ENCODE results near the gene KRT28. TPM values are rescaled to one million over a fixed set of nuclear protein-coding genes. Genes with fewer than 3 reads are reported as not detected.

KRT28 gene
- total and polyA plus RNA-seq, 2 experiments from 2014 or later = not detected

DNA sequence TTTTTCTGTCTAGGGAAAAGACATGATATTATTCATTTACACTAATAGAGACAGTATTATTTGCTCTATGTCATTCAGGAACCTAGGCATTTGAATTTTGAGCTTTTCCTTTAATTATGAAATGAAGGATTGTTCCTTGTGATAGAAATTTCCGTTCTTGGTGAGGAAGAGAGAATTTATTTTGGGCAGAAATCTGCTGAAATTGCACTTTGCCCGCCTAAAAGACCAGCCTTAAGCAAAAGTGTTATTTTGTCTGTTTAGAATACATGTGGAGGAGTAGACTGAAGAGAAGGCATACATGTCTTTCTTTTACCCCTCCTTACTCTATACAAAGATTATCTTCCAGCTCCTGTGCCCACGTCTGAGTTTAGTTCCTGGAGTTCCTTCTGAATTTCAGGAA, 39.4 kb upstream of the KRT28 start (continued):
- TF ChIP-seq, protein P1, sequence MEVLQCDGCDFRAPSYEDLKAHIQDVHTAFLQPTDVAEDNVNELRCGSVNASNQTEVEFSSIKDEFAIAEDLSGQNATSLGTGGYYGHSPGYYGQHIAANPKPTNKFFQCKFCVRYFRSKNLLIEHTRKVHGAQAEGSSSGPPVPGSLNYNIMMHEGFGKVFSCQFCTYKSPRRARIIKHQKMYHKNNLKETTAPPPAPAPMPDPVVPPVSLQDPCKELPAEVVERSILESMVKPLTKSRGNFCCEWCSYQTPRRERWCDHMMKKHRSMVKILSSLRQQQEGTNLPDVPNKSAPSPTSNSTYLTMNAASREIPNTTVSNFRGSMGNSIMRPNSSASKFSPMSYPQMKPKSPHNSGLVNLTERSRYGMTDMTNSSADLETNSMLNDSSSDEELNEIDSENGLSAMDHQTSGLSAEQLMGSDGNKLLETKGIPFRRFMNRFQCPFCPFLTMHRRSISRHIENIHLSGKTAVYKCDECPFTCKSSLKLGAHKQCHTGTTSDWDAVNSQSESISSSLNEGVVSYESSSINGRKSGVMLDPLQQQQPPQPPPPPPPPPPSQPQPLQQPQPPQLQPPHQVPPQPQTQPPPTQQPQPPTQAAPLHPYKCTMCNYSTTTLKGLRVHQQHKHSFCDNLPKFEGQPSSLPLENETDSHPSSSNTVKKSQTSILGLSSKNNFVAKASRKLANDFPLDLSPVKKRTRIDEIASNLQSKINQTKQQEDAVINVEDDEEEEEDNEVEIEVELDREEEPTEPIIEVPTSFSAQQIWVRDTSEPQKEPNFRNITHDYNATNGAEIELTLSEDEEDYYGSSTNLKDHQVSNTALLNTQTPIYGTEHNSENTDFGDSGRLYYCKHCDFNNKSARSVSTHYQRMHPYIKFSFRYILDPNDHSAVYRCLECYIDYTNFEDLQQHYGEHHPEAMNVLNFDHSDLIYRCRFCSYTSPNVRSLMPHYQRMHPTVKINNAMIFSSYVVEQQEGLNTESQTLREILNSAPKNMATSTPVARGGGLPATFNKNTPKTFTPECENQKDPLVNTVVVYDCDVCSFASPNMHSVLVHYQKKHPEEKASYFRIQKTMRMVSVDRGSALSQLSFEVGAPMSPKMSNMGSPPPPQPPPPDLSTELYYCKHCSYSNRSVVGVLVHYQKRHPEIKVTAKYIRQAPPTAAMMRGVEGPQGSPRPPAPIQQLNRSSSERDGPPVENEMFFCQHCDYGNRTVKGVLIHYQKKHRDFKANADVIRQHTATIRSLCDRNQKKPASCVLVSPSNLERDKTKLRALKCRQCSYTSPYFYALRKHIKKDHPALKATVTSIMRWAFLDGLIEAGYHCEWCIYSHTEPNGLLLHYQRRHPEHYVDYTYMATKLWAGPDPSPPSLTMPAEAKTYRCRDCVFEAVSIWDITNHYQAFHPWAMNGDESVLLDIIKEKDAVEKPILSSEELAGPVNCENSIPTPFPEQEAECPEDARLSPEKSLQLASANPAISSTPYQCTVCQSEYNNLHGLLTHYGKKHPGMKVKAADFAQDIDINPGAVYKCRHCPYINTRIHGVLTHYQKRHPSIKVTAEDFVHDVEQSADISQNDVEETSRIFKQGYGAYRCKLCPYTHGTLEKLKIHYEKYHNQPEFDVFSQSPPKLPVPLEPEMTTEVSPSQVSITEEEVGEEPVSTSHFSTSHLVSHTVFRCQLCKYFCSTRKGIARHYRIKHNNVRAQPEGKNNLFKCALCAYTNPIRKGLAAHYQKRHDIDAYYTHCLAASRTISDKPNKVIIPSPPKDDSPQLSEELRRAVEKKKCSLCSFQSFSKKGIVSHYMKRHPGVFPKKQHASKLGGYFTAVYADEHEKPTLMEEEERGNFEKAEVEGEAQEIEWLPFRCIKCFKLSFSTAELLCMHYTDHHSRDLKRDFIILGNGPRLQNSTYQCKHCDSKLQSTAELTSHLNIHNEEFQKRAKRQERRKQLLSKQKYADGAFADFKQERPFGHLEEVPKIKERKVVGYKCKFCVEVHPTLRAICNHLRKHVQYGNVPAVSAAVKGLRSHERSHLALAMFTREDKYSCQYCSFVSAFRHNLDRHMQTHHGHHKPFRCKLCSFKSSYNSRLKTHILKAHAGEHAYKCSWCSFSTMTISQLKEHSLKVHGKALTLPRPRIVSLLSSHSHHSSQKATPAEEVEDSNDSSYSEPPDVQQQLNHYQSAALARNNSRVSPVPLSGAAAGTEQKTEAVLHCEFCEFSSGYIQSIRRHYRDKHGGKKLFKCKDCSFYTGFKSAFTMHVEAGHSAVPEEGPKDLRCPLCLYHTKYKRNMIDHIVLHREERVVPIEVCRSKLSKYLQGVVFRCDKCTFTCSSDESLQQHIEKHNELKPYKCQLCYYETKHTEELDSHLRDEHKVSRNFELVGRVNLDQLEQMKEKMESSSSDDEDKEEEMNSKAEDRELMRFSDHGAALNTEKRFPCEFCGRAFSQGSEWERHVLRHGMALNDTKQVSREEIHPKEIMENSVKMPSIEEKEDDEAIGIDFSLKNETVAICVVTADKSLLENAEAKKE (CRISPR knock-in tag; IDR thresholded peaks at IDR 0.05) = no peak
- TF ChIP-seq NANOG (IDR thresholded peaks at IDR 0.05; ENCODE audit: borderline replicate concordance) (no peak), ZNF114 (CRISPR knock-in tag; IDR thresholded peaks at IDR 0.05) (no peak)

GRCh38 chr17:40836020-40836419, 36.3 kb upstream of the KRT28 start:
- no peak overlapping the region for H3K4me3 Mint-ChIP-seq
- no peak for ATAC-seq
- Histone ChIP-seq H3K27me3 (ENCODE audit: insufficient read depth) (peaks cover 95% of the 10 kb centered on the region), H3K4me3 (no peak overlapping the region), H3K36me3 (ENCODE audit: insufficient read depth) (no peaks in the 10 kb centered on the region; the same call in 1 of the 2 replicates), H3F3A (replicated peaks; ENCODE audit: low read depth) (no peaks in the 10 kb centered on the region), H4K20me1 (replicated peaks; ENCODE audit: insufficient read depth) (peaks cover 29% of the 10 kb centered on the region), H3K9me2 (ENCODE audit: insufficient read depth) (no peaks in the 10 kb centered on the region), H3K4me1 (ENCODE audit: insufficient read depth) (peaks cover 6% of the 10 kb centered on the region; the same call in 1 of the 2 replicates), H3K79me2 (replicated peaks; ENCODE audit: insufficient read depth) (no peaks in the 10 kb centered on the region), H3K27ac (ENCODE audit: low read depth) (no peak overlapping the region), H3K4me2 (no peak overlapping the region), H2AFZ (no peak overlapping the region)
- H3K4me1 Mint-ChIP-seq = peaks cover 9% of the 10 kb centered on the region
- H3K36me3 Mint-ChIP-seq (ENCODE audit: low read depth) = peaks cover 5% of the 10 kb centered on the region; the same call in 2 of the 3 replicates
- no peak for DNase-seq (ENCODE audit: low spot score)
- H3K27ac Mint-ChIP-seq = no peak overlapping the region
- TF ChIP-seq ZNF114 (CRISPR knock-in tag; IDR thresholded peaks at IDR 0.05) (no peak), JUNB (IDR thresholded peaks at IDR 0.05; ENCODE audit: unreplicated experiment) (no peak)
- peaks cover 26% of the 10 kb centered on the region for H3K27me3 Mint-ChIP-seq (ENCODE audit: insufficient read depth, low read depth, poor library complexity)
- H3K9me3 Mint-ChIP-seq = no peaks in the 10 kb centered on the region

DNA sequence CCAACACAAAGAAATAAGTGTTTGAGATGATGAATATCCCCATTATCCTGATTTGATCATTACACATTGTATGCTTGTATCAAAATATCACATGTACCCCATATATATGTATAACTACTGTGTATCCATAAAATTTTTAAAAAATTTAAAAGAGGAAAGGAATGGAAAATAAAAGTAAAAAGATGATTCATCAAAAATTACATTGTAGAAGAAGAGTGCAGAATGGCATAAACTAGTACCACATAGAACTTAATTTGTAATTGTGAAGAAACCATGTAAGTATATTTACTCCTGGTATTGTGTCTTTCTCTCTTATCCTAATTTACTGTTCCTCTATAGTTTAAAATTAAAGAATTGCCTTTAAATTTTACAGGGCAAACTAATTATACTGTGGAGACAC, 34.1 kb upstream of the KRT28 start:
- Histone ChIP-seq H3K27me3 (ENCODE audit: insufficient read depth) (peaks cover 100% of the 10 kb centered on the region), H2AFZ (no peak overlapping the region), H3F3A (replicated peaks; ENCODE audit: low read depth) (no peaks in the 10 kb centered on the region), H3K27ac (ENCODE audit: low read depth) (no peak overlapping the region), H3K79me2 (replicated peaks; ENCODE audit: insufficient read depth) (no peaks in the 10 kb centered on the region), H3K4me1 (ENCODE audit: insufficient read depth) (peaks cover 6% of the 10 kb centered on the region; the same call in 1 of the 2 replicates), H3K4me2 (no peak overlapping the region), H3K36me3 (ENCODE audit: insufficient read depth) (no peaks in the 10 kb centered on the region; the same call in 1 of the 2 replicates), H3K9me2 (ENCODE audit: insufficient read depth) (no peaks in the 10 kb centered on the region), H3K4me3 (no peak overlapping the region), H4K20me1 (replicated peaks; ENCODE audit: insufficient read depth) (peaks cover 34% of the 10 kb centered on the region)
- DNase-seq (ENCODE audit: low spot score) (no peak), ATAC-seq (no peak)
- Mint-ChIP-seq H3K4me3 (no peak overlapping the region), H3K9me3 (no peaks in the 10 kb centered on the region), H3K4me1 (peaks cover 6% of the 10 kb centered on the region), H3K36me3 (ENCODE audit: low read depth) (peaks cover 5% of the 10 kb centered on the region; the same call in 2 of the 3 replicates), H3K27me3 (ENCODE audit: insufficient read depth, low read depth, poor library complexity) (peaks cover 26% of the 10 kb centered on the region), H3K27ac (no peak overlapping the region)
- TF ChIP-seq, protein P1 (CRISPR knock-in tag; IDR thresholded peaks at IDR 0.05) = no peak
- TF ChIP-seq JUNB (IDR thresholded peaks at IDR 0.05; ENCODE audit: unreplicated experiment) = no peak

All from GM23338 (cell line).